ENCODE measurements around the gene MSL3B.

DNA sequence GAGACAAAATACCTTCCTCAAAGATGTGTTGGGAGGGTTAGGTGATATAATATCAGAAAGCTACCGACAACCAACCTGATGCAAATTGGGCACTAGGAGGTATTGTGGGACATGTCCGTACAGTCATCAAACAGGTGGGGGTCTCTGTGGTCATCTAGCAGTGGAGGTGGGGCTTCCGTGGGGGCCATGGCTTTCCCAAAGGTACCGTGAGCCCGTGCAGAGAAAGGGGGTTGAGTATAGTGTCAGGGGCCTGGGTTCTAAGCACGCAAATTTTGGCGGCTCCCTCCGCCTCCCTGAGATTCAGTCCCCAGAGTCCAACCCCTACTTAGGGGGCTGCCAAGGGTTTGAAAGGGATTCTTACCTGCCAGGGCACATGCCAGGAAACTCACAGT, 46.5 kb downstream of the MSL3B start:
- TF ChIP-seq POLR2A (IDR thresholded peaks at IDR 0.05; ENCODE audit: low read length) (no peak), GATA1 (IDR thresholded peaks at IDR 0.05; ENCODE audit: low read depth, low read length) (no peak)
